ENCODE measurements around the gene DACH2. TPM values are rescaled to one million over a fixed set of nuclear protein-coding genes. Genes with fewer than 3 reads are reported as not detected.

The DACH2 gene
- total RNA-seq, 2 experiments from 2014 or later: not detected

DNA sequence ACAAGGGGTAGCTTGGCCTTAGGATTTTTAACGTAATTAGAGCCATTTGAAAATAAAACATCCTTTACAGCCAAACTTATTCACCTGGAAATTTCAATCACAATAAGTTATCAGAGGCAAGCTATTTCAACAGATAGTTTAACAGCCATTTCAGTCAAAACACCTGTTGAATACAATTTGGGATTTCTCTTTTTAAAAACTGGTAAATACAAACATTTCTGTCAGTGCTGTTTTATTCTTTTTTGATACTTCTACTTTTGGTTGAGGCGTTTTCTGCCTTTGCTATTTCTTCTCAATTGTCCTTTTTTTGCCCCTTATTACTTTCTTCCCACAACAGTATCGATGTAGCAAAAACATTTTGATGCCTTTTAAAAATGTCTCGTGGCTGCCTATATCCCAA lies 2.1 kb upstream of the DACH2 start:
- no peaks in the 10 kb centered on the region for H3K36me3 ChIP-seq (ENCODE audit: insufficient read depth, low read length)
- CTCF ChIA-PET (ENCODE audit: unreplicated experiment): no interaction called here
- POLR2A ChIA-PET: no interaction called here
- intact Hi-C loops (cut with micrococcal nuclease; ENCODE audit: unreplicated experiment): no loop called here
- no peak for DNase-seq (ENCODE audit: low spot score)
- H2AFZ ChIP-seq (ENCODE audit: low read length): no peak overlapping the region
- TF ChIP-seq EZH2phosphoT487 (IDR thresholded peaks at IDR 0.05; ENCODE audit: borderline replicate concordance, low read depth, low read length): no peak
- TF ChIP-seq, protein P1, sequence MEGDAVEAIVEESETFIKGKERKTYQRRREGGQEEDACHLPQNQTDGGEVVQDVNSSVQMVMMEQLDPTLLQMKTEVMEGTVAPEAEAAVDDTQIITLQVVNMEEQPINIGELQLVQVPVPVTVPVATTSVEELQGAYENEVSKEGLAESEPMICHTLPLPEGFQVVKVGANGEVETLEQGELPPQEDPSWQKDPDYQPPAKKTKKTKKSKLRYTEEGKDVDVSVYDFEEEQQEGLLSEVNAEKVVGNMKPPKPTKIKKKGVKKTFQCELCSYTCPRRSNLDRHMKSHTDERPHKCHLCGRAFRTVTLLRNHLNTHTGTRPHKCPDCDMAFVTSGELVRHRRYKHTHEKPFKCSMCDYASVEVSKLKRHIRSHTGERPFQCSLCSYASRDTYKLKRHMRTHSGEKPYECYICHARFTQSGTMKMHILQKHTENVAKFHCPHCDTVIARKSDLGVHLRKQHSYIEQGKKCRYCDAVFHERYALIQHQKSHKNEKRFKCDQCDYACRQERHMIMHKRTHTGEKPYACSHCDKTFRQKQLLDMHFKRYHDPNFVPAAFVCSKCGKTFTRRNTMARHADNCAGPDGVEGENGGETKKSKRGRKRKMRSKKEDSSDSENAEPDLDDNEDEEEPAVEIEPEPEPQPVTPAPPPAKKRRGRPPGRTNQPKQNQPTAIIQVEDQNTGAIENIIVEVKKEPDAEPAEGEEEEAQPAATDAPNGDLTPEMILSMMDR (conservative IDR thresholded peaks at IDR 0.05; ENCODE audit: low read length): no peak
- H4K20me1 ChIP-seq (ENCODE audit: insufficient read depth, low read length): no peaks in the 10 kb centered on the region
- no peaks in the 10 kb centered on the region for H3K9me3 ChIP-seq (ENCODE audit: low read length)
- no TSS peak for BruUV-seq (replicated peaks)
- H3K79me2 ChIP-seq (ENCODE audit: insufficient read depth, low read depth, low read length): no peaks in the 10 kb centered on the region
- H3K4me3 ChIP-seq (ENCODE audit: low read depth, low read length, poor library complexity, severe bottlenecking): no peak overlapping the region
- H3K27ac ChIP-seq (ENCODE audit: low read depth, low read length, poor library complexity, severe bottlenecking): no peak overlapping the region
- no peaks in the 10 kb centered on the region for H3K4me1 ChIP-seq (ENCODE audit: insufficient read depth, low read length, poor library complexity, severe bottlenecking)
- no peak overlapping the region for H3K4me2 ChIP-seq (ENCODE audit: low read length)
- H3K9me2 ChIP-seq (ENCODE audit: insufficient read depth, low read length): no peaks in the 10 kb centered on the region

GRCh38 chrX:86148594-86148993 lies 343 bp downstream of the DACH2 start:
- CTCF ChIA-PET (ENCODE audit: unreplicated experiment): no interaction called here
- no peak for DNase-seq (ENCODE audit: low spot score)
- no peaks in the 10 kb centered on the region for H3K9me3 ChIP-seq (ENCODE audit: low read length)
- H3K4me1 ChIP-seq (ENCODE audit: insufficient read depth, low read length, poor library complexity, severe bottlenecking): no peaks in the 10 kb centered on the region
- no peaks in the 10 kb centered on the region for H4K20me1 ChIP-seq (ENCODE audit: insufficient read depth, low read length)
- POLR2A ChIA-PET: no interaction called here
- intact Hi-C loops (cut with micrococcal nuclease; ENCODE audit: unreplicated experiment): no loop called here
- H3K36me3 ChIP-seq (ENCODE audit: insufficient read depth, low read length): no peaks in the 10 kb centered on the region
- H3K9me2 ChIP-seq (ENCODE audit: insufficient read depth, low read length): no peaks in the 10 kb centered on the region
- BruUV-seq (replicated peaks): no TSS peak
- no peak overlapping the region for H3K27ac ChIP-seq (ENCODE audit: low read depth, low read length, poor library complexity, severe bottlenecking)
- H3K4me2 ChIP-seq (ENCODE audit: low read length): no peak overlapping the region
- H3K4me3 ChIP-seq (ENCODE audit: low read depth, low read length, poor library complexity, severe bottlenecking): no peak overlapping the region
- no peaks in the 10 kb centered on the region for H3K79me2 ChIP-seq (ENCODE audit: insufficient read depth, low read depth, low read length)
- H2AFZ ChIP-seq (ENCODE audit: low read length): no peak overlapping the region
- TF ChIP-seq, protein P1 (conservative IDR thresholded peaks at IDR 0.05; ENCODE audit: low read length): no peak
- no peak for TF ChIP-seq EZH2phosphoT487 (IDR thresholded peaks at IDR 0.05; ENCODE audit: borderline replicate concordance, low read depth, low read length)

DNA sequence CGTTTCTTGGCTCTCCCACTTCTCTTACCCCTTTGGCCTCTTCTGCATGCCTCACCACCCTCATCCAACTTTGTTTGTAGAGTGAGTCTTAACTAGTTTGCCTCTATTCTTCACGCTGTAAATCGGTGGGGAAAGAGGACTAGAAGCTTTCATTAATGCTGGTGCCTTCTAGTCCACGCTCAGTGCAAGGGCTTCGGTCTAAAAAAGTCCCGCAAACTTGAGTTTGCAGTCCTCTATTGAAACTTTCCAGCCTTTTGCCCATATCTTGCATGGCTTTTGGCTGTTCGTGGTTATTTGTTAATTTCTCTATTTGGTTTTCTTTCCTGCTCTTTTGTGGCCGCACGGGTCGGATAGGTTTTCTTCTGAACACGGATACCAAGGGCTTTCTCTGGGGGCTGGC lies 868 bp downstream of the DACH2 start:
- no peaks in the 10 kb centered on the region for H3K9me2 ChIP-seq (ENCODE audit: insufficient read depth, low read length)
- TF ChIP-seq, protein P1 (conservative IDR thresholded peaks at IDR 0.05; ENCODE audit: low read length): no peak
- TF ChIP-seq EZH2phosphoT487 (IDR thresholded peaks at IDR 0.05; ENCODE audit: borderline replicate concordance, low read depth, low read length): no peak
- H4K20me1 ChIP-seq (ENCODE audit: insufficient read depth, low read length): no peaks in the 10 kb centered on the region
- H2AFZ ChIP-seq (ENCODE audit: low read length): no peak overlapping the region
- no peak for DNase-seq (ENCODE audit: low spot score)
- POLR2A ChIA-PET: no interaction called here
- H3K4me1 ChIP-seq (ENCODE audit: insufficient read depth, low read length, poor library complexity, severe bottlenecking): no peaks in the 10 kb centered on the region
- H3K36me3 ChIP-seq (ENCODE audit: insufficient read depth, low read length): no peaks in the 10 kb centered on the region
- intact Hi-C loops (cut with micrococcal nuclease; ENCODE audit: unreplicated experiment): no loop called here
- H3K4me2 ChIP-seq (ENCODE audit: low read length): no peak overlapping the region
- CTCF ChIA-PET (ENCODE audit: unreplicated experiment): no interaction called here
- BruUV-seq (replicated peaks): no TSS peak
- no peaks in the 10 kb centered on the region for H3K9me3 ChIP-seq (ENCODE audit: low read length)
- H3K4me3 ChIP-seq (ENCODE audit: low read depth, low read length, poor library complexity, severe bottlenecking): no peak overlapping the region
- no peaks in the 10 kb centered on the region for H3K79me2 ChIP-seq (ENCODE audit: insufficient read depth, low read depth, low read length)
- no peak overlapping the region for H3K27ac ChIP-seq (ENCODE audit: low read depth, low read length, poor library complexity, severe bottlenecking)
